K562 (cell line): ENCODE results near the gene TPO.

Experiments
- RAD21 ChIP-seq, 2 experiments: fragments of 250-450 bp in 1 of 2; fragments of 450-650 bp in 1 of 2; sonication (Bioruptor Pico) in 1 of 2; formaldehyde crosslinking in 1 of 2; IDR thresholded peaks in 1 of 2; conservative IDR thresholded peaks in 1 of 2; 2 replicates each; pipeline versions ENCODE4 v1.4.0 to v1.8.0; 2020 to 2022; ENCODE audit warnings: mild to moderate bottlenecking in 2 of 2, moderate library complexity in 1 of 2
- ZBTB7A ChIP-seq: IDR thresholded peaks from 2 replicates; pipeline ENCODE4 v1.6.1; 2011; ENCODE audit warnings: low read depth, mild to moderate bottlenecking, low read length, moderate library complexity, borderline replicate concordance; ENCODE audit not compliant: control insufficient read depth

DNA sequence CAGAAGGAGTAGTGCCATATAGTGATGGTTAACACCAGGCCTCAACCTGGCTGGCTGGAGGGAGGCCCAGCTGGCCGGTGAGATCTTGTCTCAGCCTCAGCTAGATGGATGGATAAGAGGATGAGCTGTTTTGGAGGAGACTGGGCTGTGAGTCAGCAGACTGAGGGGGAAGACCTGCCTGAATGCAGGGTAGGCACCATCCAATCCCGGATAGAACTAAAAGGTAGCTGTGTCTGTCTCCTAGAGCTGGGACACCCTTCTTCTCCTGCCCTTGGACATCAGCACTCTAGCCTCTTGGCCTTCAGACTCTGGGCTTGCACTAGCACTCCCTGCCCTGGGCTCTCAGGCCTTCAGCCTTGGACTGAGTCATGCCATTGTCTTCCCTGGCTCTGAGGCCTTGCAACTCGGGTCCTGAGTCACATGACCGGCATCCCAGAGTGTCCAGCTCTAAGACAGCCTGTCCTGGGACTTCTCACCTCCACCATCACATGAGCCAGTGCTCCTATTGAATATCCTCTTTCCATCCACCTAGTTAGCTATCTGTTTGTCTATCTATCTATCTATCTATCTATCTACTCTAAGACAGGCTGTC lies 131.3 kb downstream of the TPO start:
- TF ChIP-seq ZBTB7A (no peak), RAD21 (CRISPR knock-in tag; conservative IDR thresholded peaks at IDR 0.05 in 1 of 2, IDR thresholded peaks at IDR 0.05 in 1 of 2) (no peak)
